HEK293 (cell line): Measurements from ENCODE around the gene UST.

Experiments
- CTCF ChIA-PET: fragments of 350-600 bp; formaldehyde crosslinking; extraction: SDS; loops from one replicate; lab custom pipeline; 2021; ENCODE audit warnings: antibody characterized with exemption; lab: Yijun Ruan, JAX
- POLR2A ChIA-PET: fragments of 300-600 bp; formaldehyde crosslinking; extraction: SDS; loops from one replicate; lab custom pipeline; 2020; ENCODE audit warnings: antibody characterized with exemption, inconsistent platforms; lab: Yijun Ruan, JAX
- H3K27ac ChIP-seq: fragments of 200-500 bp; sonication (Bioruptor generic); 2 replicates; pipeline ENCODE4 v1.5.1; 2014; ENCODE audit warnings: low read depth, low read length, control low read depth, inconsistent platforms; ENCODE audit errors: extremely low read depth
- H3K36me3 ChIP-seq, 2 experiments: fragments of 200-500 bp in 1 of 2; sonication (Bioruptor generic) in 1 of 2; 1 replicate in 1 of 2; 2 replicates in 1 of 2; pipeline ENCODE4 v1.5.1; 2014 to 2017; ENCODE audit warnings: inconsistent platforms in 2 of 2, low read length in 2 of 2; ENCODE audit not compliant: control insufficient read depth in 2 of 2, insufficient read depth in 1 of 2
- H3K4me1 ChIP-seq: fragments of 200-500 bp; sonication (Bioruptor generic); 2 replicates; pipeline ENCODE4 v1.5.1; 2014; ENCODE audit warnings: mild to moderate bottlenecking, low read length, inconsistent platforms; ENCODE audit not compliant: control insufficient read depth, insufficient read depth
- H3K4me3 ChIP-seq: 2 replicates; pipeline ENCODE4 v1.5.1; 2011; ENCODE audit warnings: low read depth, mild to moderate bottlenecking, control low read depth, low read length, moderate library complexity
- H3K9me3 ChIP-seq: fragments of 200-500 bp; sonication (Bioruptor generic); 2 replicates; pipeline ENCODE4 v1.5.1; 2014; ENCODE audit warnings: low read depth, low read length, inconsistent platforms; ENCODE audit not compliant: control insufficient read depth, insufficient read depth
- EGR2 ChIP-seq: fragments of 450-650 bp; formaldehyde crosslinking; IDR thresholded peaks from 2 replicates; pipeline ENCODE4 v1.5.1; 2016; ENCODE audit warnings: low read depth, missing biosample characterization, missing genetic modification characterization
- GFI1B ChIP-seq: fragments of 450-650 bp; formaldehyde crosslinking; IDR thresholded peaks from 2 replicates; pipeline ENCODE4 v1.5.1; 2016; ENCODE audit warnings: missing biosample characterization, missing genetic modification characterization
- HOXD13 ChIP-seq: sonication (generic); formaldehyde crosslinking; IDR thresholded peaks from 2 replicates; pipeline ENCODE4 v1.8.0; 2022; ENCODE audit warnings: missing genetic modification reagents, borderline replicate concordance
- KLF10 ChIP-seq: fragments of 450-650 bp; IDR thresholded peaks from 2 replicates; pipeline ENCODE4 v1.5.1; 2018; ENCODE audit warnings: missing biosample characterization, mild to moderate bottlenecking, missing genetic modification characterization
- SALL2 ChIP-seq: fragments of 450-650 bp; formaldehyde crosslinking; IDR thresholded peaks from 2 replicates; pipeline ENCODE4 v1.5.0; 2017; ENCODE audit warnings: missing biosample characterization, mild to moderate bottlenecking, missing genetic modification characterization, borderline replicate concordance
- SCRT1 ChIP-seq: fragments of 450-650 bp; formaldehyde crosslinking; IDR thresholded peaks from 2 replicates; pipeline ENCODE4 v1.5.1; 2016; ENCODE audit warnings: missing biosample characterization, missing genetic modification characterization, borderline replicate concordance
- WT1 ChIP-seq: fragments of 450-650 bp; formaldehyde crosslinking; IDR thresholded peaks from 2 replicates; pipeline ENCODE4 v1.5.1; 2016; ENCODE audit warnings: missing biosample characterization, missing genetic modification characterization
- YY1 ChIP-seq: fragments of 450-650 bp; formaldehyde crosslinking; IDR thresholded peaks from 2 replicates; pipeline ENCODE4 v1.5.1; 2018; ENCODE audit warnings: missing biosample characterization, missing genetic modification characterization
- ZFHX2 ChIP-seq: fragments of 450-650 bp; formaldehyde crosslinking; conservative IDR thresholded peaks from 2 replicates; pipeline ENCODE4 v1.5.1; 2016; ENCODE audit warnings: missing biosample characterization, missing genetic modification characterization
- ZNF146 ChIP-seq: fragments of 450-650 bp; formaldehyde crosslinking; IDR thresholded peaks from 2 replicates; pipeline ENCODE4 v1.5.1; 2016; ENCODE audit warnings: missing biosample characterization, missing genetic modification characterization
- ZNF155 ChIP-seq: fragments of 450-650 bp; formaldehyde crosslinking; IDR thresholded peaks from 2 replicates; pipeline ENCODE4 v1.5.1; 2016; ENCODE audit warnings: missing biosample characterization, missing genetic modification characterization
- ZNF394 ChIP-seq: fragments of 450-650 bp; formaldehyde crosslinking; IDR thresholded peaks from 2 replicates; pipeline ENCODE4 v1.5.1; 2016; ENCODE audit warnings: missing biosample characterization, missing genetic modification characterization, mild to moderate bottlenecking, moderate library complexity, borderline replicate concordance
- ZNF416 ChIP-seq: fragments of 450-650 bp; formaldehyde crosslinking; IDR thresholded peaks from 2 replicates; pipeline ENCODE4 v1.5.1; 2016; ENCODE audit warnings: missing biosample characterization, missing genetic modification characterization
- ZNF529 ChIP-seq: fragments of 450-650 bp; formaldehyde crosslinking; IDR thresholded peaks from 2 replicates; pipeline ENCODE4 v1.5.1; 2017; ENCODE audit warnings: missing genetic modification characterization, missing biosample characterization; ENCODE audit not compliant: insufficient replicate concordance
- ZNF707 ChIP-seq: fragments of 450-650 bp; formaldehyde crosslinking; IDR thresholded peaks from 2 replicates; pipeline ENCODE4 v1.5.1; 2016; ENCODE audit warnings: missing biosample characterization, missing genetic modification characterization
- TF ChIP-seq, protein P1 (sequence below): fragments of 450-650 bp; IDR thresholded peaks from 2 replicates; pipeline ENCODE4 v1.5.1; 2018; ENCODE audit warnings: missing biosample characterization, missing genetic modification characterization
- TF ChIP-seq, protein P2 (sequence below): fragments of 450-650 bp; formaldehyde crosslinking; IDR thresholded peaks from 2 replicates; pipeline ENCODE4 v1.5.1; 2016; ENCODE audit warnings: missing biosample characterization, missing genetic modification characterization
- TF ChIP-seq, protein P3 (sequence below): fragments of 450-650 bp; formaldehyde crosslinking; IDR thresholded peaks from 2 replicates; pipeline ENCODE4 v1.5.1; 2016; ENCODE audit warnings: missing biosample characterization, missing genetic modification characterization

UST gene

DNA sequence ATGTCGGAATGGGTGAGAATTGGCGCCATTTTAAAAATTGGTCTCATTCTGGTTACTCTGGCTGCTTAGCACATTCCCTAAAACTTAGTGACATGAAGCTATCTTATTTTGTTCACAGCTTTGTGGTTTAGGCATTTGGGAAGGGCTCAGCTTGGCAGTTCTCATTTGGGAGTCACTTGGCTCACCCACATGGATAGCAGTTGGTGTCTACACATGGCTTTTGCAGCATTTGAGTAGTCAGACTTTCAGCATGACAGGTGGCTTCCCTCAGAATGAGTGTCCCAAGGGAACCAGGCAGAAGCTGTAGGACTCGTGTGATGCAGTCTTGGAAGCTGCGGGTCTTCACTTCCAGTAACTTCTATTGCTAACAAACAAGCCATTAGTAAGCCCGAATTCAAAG is 64.6 kb downstream of the UST start:
- Histone ChIP-seq H3K4me3 (no peak overlapping the region), H3K27ac (no peak overlapping the region), H3K4me1 (peaks cover 5% of the 10 kb centered on the region), H3K36me3 (no peaks in the 10 kb centered on the region), H3K9me3 (no peaks in the 10 kb centered on the region)
- CTCF ChIA-PET = interaction anchor here (1.2 to 1.5 kb wide), 2 partner anchors 11 to 215 kb away, joined by 4 to 5 read pairs; no protein-coding TSS in a partner anchor
- TF ChIP-seq HOXD13 (CRISPR knock-in tag) (no peak), YY1 (no peak), ZNF707 (tag by site-specific recombination) (no peak), WT1 (no peak), ZNF394 (tag by site-specific recombination) (no peak), ZNF529 (tag by site-specific recombination) (no peak), GFI1B (tag by site-specific recombination) (no peak), ZNF416 (no peak), ZNF155 (no peak), SALL2 (tag by site-specific recombination) (no peak), KLF10 (tag by site-specific recombination) (no peak)
- TF ChIP-seq, protein P1, sequence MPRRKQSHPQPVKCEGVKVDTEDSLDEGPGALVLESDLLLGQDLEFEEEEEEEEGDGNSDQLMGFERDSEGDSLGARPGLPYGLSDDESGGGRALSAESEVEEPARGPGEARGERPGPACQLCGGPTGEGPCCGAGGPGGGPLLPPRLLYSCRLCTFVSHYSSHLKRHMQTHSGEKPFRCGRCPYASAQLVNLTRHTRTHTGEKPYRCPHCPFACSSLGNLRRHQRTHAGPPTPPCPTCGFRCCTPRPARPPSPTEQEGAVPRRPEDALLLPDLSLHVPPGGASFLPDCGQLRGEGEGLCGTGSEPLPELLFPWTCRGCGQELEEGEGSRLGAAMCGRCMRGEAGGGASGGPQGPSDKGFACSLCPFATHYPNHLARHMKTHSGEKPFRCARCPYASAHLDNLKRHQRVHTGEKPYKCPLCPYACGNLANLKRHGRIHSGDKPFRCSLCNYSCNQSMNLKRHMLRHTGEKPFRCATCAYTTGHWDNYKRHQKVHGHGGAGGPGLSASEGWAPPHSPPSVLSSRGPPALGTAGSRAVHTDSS (tag by site-specific recombination) = no peak
- POLR2A ChIA-PET = no interaction called here

DNA sequence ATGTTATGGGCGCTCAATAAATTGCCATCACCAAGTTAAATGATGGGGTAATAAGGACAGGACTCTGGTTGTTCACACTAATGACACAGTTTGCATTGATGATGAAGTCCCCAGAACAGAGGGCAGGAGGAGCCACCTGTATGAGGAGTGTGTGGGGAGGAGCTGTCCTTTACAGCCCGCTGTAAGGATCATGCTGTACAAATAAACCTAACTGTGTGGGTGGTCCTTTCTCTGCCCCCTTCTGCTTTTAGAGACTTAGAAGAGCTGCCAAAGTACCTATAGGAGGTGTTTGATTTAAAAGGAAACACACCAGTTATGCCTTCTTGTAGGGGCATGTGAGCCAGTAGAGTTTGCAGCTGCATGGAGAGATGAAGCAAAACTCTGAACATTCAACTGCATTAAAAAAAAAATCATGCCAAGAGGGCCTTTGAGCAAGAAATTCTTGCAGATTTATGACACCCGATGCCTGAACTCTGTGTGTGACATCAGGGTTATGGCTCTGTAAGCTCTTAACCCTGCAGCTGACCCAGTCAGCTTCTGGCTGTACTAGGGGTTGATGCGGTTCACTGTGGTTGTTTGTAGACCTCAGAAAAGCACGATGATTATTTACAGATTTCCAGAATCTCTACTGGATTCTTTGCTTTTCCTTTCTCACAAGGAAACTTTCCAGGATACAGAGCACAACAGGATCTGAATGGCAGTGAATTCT is 67.4 kb downstream of the UST start:
- no peaks in the 10 kb centered on the region for H3K9me3 ChIP-seq
- TF ChIP-seq, protein P2, sequence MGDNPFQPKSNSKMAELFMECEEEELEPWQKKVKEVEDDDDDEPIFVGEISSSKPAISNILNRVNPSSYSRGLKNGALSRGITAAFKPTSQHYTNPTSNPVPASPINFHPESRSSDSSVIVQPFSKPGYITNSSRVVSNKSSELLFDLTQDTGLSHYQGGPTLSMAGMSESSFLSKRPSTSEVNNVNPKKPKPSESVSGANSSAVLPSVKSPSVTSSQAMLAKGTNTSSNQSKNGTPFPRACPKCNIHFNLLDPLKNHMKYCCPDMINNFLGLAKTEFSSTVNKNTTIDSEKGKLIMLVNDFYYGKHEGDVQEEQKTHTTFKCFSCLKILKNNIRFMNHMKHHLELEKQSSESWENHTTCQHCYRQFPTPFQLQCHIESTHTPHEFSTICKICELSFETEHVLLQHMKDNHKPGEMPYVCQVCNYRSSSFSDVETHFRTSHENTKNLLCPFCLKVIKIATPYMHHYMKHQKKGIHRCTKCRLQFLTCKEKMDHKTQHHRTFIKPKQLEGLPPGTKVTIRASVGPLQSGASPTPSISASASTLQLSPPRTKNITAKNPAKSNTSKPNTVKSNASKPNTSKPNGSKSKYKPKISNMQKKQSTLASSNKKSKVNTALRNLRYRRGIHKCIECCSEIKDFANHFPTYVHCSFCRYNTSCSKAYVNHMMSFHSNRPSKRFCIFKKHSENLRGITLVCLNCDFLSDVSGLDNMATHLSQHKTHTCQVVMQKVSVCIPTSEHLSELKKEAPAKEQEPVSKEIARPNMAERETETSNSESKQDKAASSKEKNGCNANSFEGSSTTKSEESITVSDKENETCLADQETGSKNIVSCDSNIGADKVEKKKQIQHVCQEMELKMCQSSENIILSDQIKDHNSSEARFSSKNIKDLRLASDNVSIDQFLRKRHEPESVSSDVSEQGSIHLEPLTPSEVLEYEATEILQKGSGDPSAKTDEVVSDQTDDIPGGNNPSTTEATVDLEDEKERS (tag by site-specific recombination) = no peak
- TF ChIP-seq ZFHX2 (tag by site-specific recombination) (0 out of 2 replicates have a peak, but pooled peaks have one; percentile 8), EGR2 (tag by site-specific recombination) (peak; percentile 58; the same call in 1 of the 2 replicates)
- H3K4me3 ChIP-seq = no peak overlapping the region
- no peak overlapping the region for H3K27ac ChIP-seq
- ChIA-PET CTCF (interaction anchor here (0.6 kb wide), 1 partner anchor 149 kb away, joined by 3 read pairs; no protein-coding TSS in a partner anchor), POLR2A (no interaction called here)
- no peaks in the 10 kb centered on the region for H3K36me3 ChIP-seq
- peaks cover 28% of the 10 kb centered on the region for H3K4me1 ChIP-seq

DNA sequence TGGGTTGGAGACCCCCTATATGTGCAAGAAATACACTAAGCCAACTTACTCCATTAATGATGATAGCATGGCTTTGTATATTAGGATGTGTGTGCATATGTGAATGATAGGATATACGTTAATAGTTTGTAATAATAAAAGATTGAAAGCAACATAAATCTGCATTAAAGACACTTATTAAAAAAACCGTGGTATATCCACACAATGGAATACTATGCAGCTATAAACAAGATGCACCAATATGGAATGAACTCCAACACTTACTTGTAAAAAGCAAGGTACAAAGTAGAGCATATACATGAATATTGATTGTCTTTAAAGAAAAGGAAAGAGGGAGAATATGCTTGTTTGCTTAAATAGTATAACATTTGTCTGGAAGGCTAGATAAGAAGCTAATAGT is 68.0 kb downstream of the UST start:
- Histone ChIP-seq H3K27ac (no peak overlapping the region), H3K9me3 (no peaks in the 10 kb centered on the region), H3K36me3 (no peaks in the 10 kb centered on the region), H3K4me3 (no peak overlapping the region), H3K4me1 (peaks cover 32% of the 10 kb centered on the region)
- ChIA-PET POLR2A (no interaction called here), CTCF (interaction anchor here (0.6 kb wide), 1 partner anchor 149 kb away, joined by 3 read pairs; no protein-coding TSS in a partner anchor)
- TF ChIP-seq ZNF146 (tag by site-specific recombination) = peak; percentile 92
- TF ChIP-seq SCRT1 = no peak
- TF ChIP-seq, protein P3, sequence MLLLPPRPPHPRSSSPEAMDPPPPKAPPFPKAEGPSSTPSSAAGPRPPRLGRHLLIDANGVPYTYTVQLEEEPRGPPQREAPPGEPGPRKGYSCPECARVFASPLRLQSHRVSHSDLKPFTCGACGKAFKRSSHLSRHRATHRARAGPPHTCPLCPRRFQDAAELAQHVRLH (tag by site-specific recombination) = peak; percentile 74
